Trophoblast cell (in vitro differentiated cells and primary cell): Measurements from ENCODE around the gene DLG2.

ENCODE experiments used
- DNase-seq, 2 donors: peaks; one replicate each; pipeline ENCODE4 v3.0.0-alpha.2; 2016
- H2AFZ ChIP-seq: 2 replicates; pipeline ENCODE4 v1.6.1; 2013; ENCODE audit warnings: low read length, moderate library complexity, mild to moderate bottlenecking; ENCODE audit not compliant: insufficient read depth, poor library complexity
- H2AK5ac ChIP-seq: 2 replicates; pipeline ENCODE4 v1.6.1; 2013; ENCODE audit warnings: mild to moderate bottlenecking, low read length
- H2BK120ac ChIP-seq: 2 replicates; pipeline ENCODE4 v1.6.1; 2013; ENCODE audit warnings: low read length, mild to moderate bottlenecking, moderate library complexity; ENCODE audit not compliant: insufficient read depth, poor library complexity
- H2BK12ac ChIP-seq: 2 replicates; pipeline ENCODE4 v1.6.1; 2013; ENCODE audit warnings: mild to moderate bottlenecking, low read length, moderate library complexity
- H2BK5ac ChIP-seq: 2 replicates; pipeline ENCODE4 v1.6.1; 2013; ENCODE audit warnings: low read length, low read depth, moderate library complexity, mild to moderate bottlenecking; ENCODE audit not compliant: poor library complexity
- H3K14ac ChIP-seq: 2 replicates; pipeline ENCODE4 v1.6.1; 2013; ENCODE audit warnings: mild to moderate bottlenecking, low read length
- H3K18ac ChIP-seq: 2 replicates; pipeline ENCODE4 v1.6.1; 2013; ENCODE audit warnings: mild to moderate bottlenecking, low read length
- H3K23ac ChIP-seq: 2 replicates; pipeline ENCODE4 v1.6.1; 2013; ENCODE audit warnings: low read length
- H3K27ac ChIP-seq: 2 replicates; pipeline ENCODE4 v1.5.1; 2013; ENCODE audit warnings: low read depth, mild to moderate bottlenecking, inconsistent platforms, low read length, moderate library complexity
- H3K27me3 ChIP-seq: 2 replicates; pipeline ENCODE4 v1.6.1; 2013; ENCODE audit warnings: inconsistent platforms, mild to moderate bottlenecking, low read length, moderate library complexity; ENCODE audit not compliant: insufficient read depth
- H3K36me3 ChIP-seq, 2 experiments: 1 replicate in 1 of 2; 2 replicates in 1 of 2; pipeline ENCODE4 v1.6.1; 2013; ENCODE audit warnings: low read length in 2 of 2, mild to moderate bottlenecking in 2 of 2, moderate library complexity in 1 of 2; ENCODE audit not compliant: insufficient read depth in 2 of 2, control insufficient read depth in 1 of 2
- H3K4ac ChIP-seq: 2 replicates; pipeline ENCODE4 v1.6.1; 2013; ENCODE audit warnings: low read depth, mild to moderate bottlenecking, low read length, moderate library complexity
- H3K4me1 ChIP-seq, 2 experiments: 1 replicate in 1 of 2; 2 replicates in 1 of 2; pipeline ENCODE4 v1.6.1; 2013; ENCODE audit warnings: low read length in 2 of 2, mild to moderate bottlenecking in 2 of 2, moderate library complexity in 1 of 2; ENCODE audit not compliant: insufficient read depth in 2 of 2, control insufficient read depth in 1 of 2
- H3K4me2 ChIP-seq: 2 replicates; pipeline ENCODE4 v1.6.1; 2013; ENCODE audit warnings: inconsistent platforms, mild to moderate bottlenecking, low read length, moderate library complexity
- H3K4me3 ChIP-seq: 2 replicates; pipeline ENCODE4 v1.5.1; 2013; ENCODE audit warnings: mild to moderate bottlenecking, low read depth, low read length, inconsistent platforms
- H3K79me1 ChIP-seq: one replicate; pipeline ENCODE4 v1.6.1; 2013; ENCODE audit warnings: low read length
- H3K79me2 ChIP-seq: 2 replicates; pipeline ENCODE4 v1.6.1; 2013; ENCODE audit warnings: low read length, mild to moderate bottlenecking; ENCODE audit not compliant: control insufficient read depth, insufficient read depth, poor library complexity
- H3K9ac ChIP-seq: 2 replicates; pipeline ENCODE4 v1.6.1; 2013; ENCODE audit warnings: mild to moderate bottlenecking, low read length
- H3K9me3 ChIP-seq: 2 replicates; pipeline ENCODE4 v1.6.1; 2013; ENCODE audit warnings: low read depth, mild to moderate bottlenecking, control low read depth, inconsistent platforms, low read length; ENCODE audit not compliant: insufficient read depth
- H4K12ac ChIP-seq: 2 replicates; pipeline ENCODE4 v1.6.1; 2013; ENCODE audit warnings: low read depth, mild to moderate bottlenecking, low read length, moderate library complexity
- H4K8ac ChIP-seq: 2 replicates; pipeline ENCODE4 v1.6.1; 2013; ENCODE audit warnings: low read depth, mild to moderate bottlenecking, low read length, moderate library complexity
- H4K91ac ChIP-seq: one replicate; pipeline ENCODE4 v1.6.1; 2013; ENCODE audit warnings: low read depth, mild to moderate bottlenecking, low read length, moderate library complexity
- WGBS: extraction: QIAGEN DNeasy Blood & Tissue Kit; methylation state at CpG from one replicate; pipeline ENCODE4 v1.1.7; 2013; ENCODE audit warnings: missing lambda C conversion rate; ENCODE audit not compliant: insufficient read length, insufficient coverage; ENCODE audit errors: extremely low coverage; 5-methylcytosine and 5-hydroxymethylcytosine counted together

Gene DLG2

DNA sequence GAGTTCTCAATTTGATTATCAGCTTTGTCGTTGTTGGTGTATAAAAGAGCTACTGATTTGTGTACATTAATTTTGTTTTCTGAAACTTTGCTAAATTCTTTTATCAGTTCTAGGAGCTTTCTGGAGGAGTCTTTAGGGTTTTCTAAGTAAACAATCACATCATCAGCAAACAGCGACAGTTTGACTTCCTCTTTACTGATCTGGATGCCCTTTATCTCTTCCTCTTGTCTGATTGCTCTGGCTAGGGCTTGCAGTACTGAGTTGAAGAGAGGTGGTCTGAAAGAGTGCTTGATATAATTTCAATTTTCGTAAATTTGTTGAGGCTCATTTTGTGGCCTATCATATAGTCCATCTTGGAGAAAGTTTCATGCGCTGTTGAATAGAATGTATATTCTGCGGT, 213.0 kb downstream of the DLG2 start:
- Histone ChIP-seq H3K79me2 (no peaks in the 10 kb centered on the region), H3K9me3 (no peaks in the 10 kb centered on the region), H4K8ac (no peak overlapping the region), H3K36me3 (no peaks in the 10 kb centered on the region), H2BK12ac (no peak overlapping the region), H4K91ac (no peak overlapping the region), H3K18ac (no peak overlapping the region), H3K27ac (no peak overlapping the region), H3K14ac (no peak overlapping the region), H3K4me2 (no peak overlapping the region), H3K23ac (no peak overlapping the region), H3K27me3 (no peaks in the 10 kb centered on the region), H3K79me1 (no peaks in the 10 kb centered on the region), H2BK5ac (no peak overlapping the region), H2AK5ac (no peak overlapping the region), H3K4me3 (no peak overlapping the region), H2BK120ac (no peak overlapping the region), H3K4ac (no peak overlapping the region), H3K4me1 (no peaks in the 10 kb centered on the region), H3K9ac (no peak overlapping the region), H4K12ac (no peak overlapping the region), H2AFZ (no peak overlapping the region)
- no CpG with 5 or more reads among the region's 5 CpGs for WGBS
- no peak for DNase-seq

DNA sequence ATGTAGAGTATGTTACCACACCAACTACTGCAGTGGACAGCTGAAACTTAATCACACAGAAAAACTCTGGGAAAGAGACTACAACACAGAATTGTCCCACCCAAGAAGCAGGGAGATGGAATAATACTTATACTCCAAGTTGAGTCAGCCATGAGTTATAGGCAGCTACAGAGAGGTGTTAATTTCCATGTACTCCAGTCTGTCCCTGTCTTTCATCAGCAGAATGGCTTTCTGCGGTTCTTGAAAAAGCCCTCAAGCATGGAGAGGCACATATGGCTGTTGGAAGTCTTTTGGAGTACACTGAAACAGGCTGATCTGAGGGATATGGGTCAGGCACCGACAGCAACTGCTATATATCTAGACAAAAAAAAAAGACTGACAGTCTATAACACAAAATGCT, 219.5 kb downstream of the DLG2 start:
- H2AFZ ChIP-seq: no peak overlapping the region
- H4K12ac ChIP-seq: no peak overlapping the region
- no peaks in the 10 kb centered on the region for H3K4me1 ChIP-seq
- no peaks in the 10 kb centered on the region for H3K27me3 ChIP-seq
- no CpG with 5 or more reads among the region's 2 CpGs for WGBS
- peaks cover 2% of the 10 kb centered on the region for H3K79me1 ChIP-seq
- H2BK5ac ChIP-seq: no peak overlapping the region
- H3K4me2 ChIP-seq: no peak overlapping the region
- no peak overlapping the region for H4K91ac ChIP-seq
- H2BK12ac ChIP-seq: no peak overlapping the region
- no peak overlapping the region for H2AK5ac ChIP-seq
- no peaks in the 10 kb centered on the region for H3K9me3 ChIP-seq
- DNase-seq: no peak
- no peak overlapping the region for H3K4ac ChIP-seq
- H3K27ac ChIP-seq: no peak overlapping the region
- H3K14ac ChIP-seq: no peak overlapping the region
- no peak overlapping the region for H3K9ac ChIP-seq
- no peak overlapping the region for H3K23ac ChIP-seq
- no peaks in the 10 kb centered on the region for H3K36me3 ChIP-seq
- H3K18ac ChIP-seq: no peak overlapping the region
- no peak overlapping the region for H2BK120ac ChIP-seq
- H4K8ac ChIP-seq: no peak overlapping the region
- H3K4me3 ChIP-seq: no peak overlapping the region
- no peaks in the 10 kb centered on the region for H3K79me2 ChIP-seq

GRCh38 chr11:85406841-85407240, 220.3 kb downstream of the DLG2 start:
- Histone ChIP-seq H3K4me1 (no peaks in the 10 kb centered on the region), H2BK5ac (no peak overlapping the region), H3K14ac (no peak overlapping the region), H3K4ac (no peak overlapping the region), H4K12ac (no peak overlapping the region), H3K23ac (no peak overlapping the region), H3K4me3 (no peak overlapping the region), H4K8ac (no peak overlapping the region), H3K79me1 (peaks cover 2% of the 10 kb centered on the region), H3K4me2 (no peak overlapping the region), H3K18ac (no peak overlapping the region), H3K9ac (no peak overlapping the region), H3K9me3 (no peaks in the 10 kb centered on the region), H2AK5ac (no peak overlapping the region), H4K91ac (no peak overlapping the region), H3K27ac (no peak overlapping the region), H2BK120ac (no peak overlapping the region), H3K27me3 (no peaks in the 10 kb centered on the region), H3K79me2 (no peaks in the 10 kb centered on the region), H2BK12ac (no peak overlapping the region), H3K36me3 (no peaks in the 10 kb centered on the region), H2AFZ (no peak overlapping the region)
- no CpG with 5 or more reads among the region's 3 CpGs for WGBS
- DNase-seq: peak; percentile 85 to 93

DNA sequence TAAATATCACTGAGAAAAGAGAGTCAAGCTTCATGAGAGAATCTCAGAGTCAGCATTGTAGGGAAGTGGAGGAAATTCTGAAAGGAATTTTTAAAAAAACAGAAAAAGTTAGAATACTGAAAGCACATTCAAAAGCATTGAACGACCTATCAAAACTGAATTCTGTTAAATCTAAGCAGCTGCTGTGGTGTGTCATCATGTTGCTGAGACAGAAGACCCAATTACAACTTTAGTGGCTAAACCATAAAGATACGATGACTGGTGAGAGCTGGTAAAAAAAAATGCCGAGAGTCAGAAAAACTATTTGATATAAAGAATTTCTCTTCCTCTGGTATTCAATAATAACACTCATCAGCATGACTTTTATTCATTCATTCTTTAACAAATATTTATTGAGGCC, 220.8 kb downstream of the DLG2 start:
- Histone ChIP-seq H4K8ac (no peak overlapping the region), H2AFZ (no peak overlapping the region), H3K14ac (no peak overlapping the region), H3K9me3 (no peaks in the 10 kb centered on the region), H3K4me2 (no peak overlapping the region), H2BK12ac (no peak overlapping the region), H3K23ac (no peak overlapping the region), H3K9ac (no peak overlapping the region), H3K27ac (no peak overlapping the region), H3K4me1 (no peaks in the 10 kb centered on the region), H3K27me3 (no peaks in the 10 kb centered on the region), H3K18ac (no peak overlapping the region), H3K79me2 (no peaks in the 10 kb centered on the region), H2BK120ac (no peak overlapping the region), H2BK5ac (no peak overlapping the region), H3K4ac (no peak overlapping the region), H3K36me3 (no peaks in the 10 kb centered on the region), H4K12ac (no peak overlapping the region), H3K4me3 (no peak overlapping the region), H3K79me1 (peaks cover 2% of the 10 kb centered on the region), H4K91ac (no peak overlapping the region), H2AK5ac (no peak overlapping the region)
- no CpG with 5 or more reads among the region's 3 CpGs for WGBS
- DNase-seq: peak in 1 of 2 donors; percentile 20
